Activated CD8-positive, alpha-beta memory T cell treated with anti-CD3 and anti-CD28 coated beads for 24 hours (primary cell): ENCODE data around the gene BNC2.

Experiments
- DNase-seq: peaks from one replicate; pipeline ENCODE4 v3.0.0-alpha.2; 2020

BNC2 gene

DNA sequence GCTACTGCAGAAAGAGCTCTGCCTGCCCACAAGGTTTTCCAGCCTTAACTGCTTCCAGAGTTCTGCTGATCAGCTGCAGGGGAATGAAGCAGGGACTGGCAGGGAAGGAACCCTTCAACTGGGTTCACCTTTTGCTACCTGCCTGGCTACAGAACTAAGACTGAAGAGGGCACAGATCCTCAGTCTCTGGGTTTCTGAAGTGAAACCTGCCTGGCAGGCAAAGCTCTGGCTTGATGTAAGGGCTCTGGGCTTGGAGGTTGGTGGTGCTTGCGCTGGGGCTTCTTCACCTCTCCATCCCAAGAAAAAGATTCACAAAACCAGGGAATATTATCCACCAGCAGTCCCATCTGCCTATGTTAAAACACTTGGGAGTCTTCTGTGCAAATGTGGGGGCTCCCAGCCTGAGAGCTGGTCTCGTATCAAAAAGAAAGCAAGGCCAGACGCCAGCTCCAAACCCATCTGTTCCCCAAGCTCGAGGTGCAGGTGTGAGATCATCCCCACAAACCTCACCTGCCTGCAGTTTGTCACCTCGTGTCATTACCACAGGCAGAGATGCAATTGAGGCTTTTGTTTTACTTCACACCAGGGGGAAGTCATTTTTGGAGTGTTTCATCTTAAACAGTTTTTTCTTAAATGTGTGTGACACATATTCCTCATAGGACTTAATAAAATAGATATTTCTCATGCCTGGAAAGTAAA lies 58.3 kb downstream of the BNC2 start:
- DNase-seq, result no peak

DNA sequence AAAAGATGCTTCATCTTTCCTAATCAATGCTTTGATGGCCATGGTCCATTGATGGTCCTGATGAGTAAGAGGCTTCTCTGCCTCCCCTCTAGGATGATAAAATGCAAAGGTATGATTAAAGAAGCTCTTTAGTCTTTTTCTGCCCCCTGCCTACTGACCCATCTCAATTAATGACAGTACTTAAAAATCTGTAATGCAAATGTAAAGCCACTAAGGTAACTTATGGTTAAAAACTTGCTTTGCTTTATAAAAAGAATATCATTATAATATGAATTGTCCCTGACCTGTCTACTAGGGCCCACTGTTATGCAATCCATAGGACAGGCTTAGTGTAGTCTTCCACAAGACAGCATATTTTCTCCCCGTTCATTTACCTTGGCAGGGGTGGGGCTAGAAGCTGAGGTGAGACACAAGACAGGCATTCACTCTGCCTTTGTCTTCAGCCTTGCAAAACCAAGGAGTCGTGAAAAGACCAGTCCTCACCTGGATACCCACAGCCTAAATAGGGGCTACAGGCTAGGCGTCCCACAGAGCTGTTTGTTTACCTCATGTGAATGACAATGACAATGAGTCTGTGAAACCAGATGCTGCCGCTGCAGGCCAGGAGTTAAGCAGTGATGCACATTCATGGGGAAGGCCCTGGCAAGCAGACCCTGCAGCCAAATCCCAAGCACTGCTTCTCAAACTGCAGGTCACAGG lies 60.4 kb downstream of the BNC2 start:
- no peak for DNase-seq

DNA sequence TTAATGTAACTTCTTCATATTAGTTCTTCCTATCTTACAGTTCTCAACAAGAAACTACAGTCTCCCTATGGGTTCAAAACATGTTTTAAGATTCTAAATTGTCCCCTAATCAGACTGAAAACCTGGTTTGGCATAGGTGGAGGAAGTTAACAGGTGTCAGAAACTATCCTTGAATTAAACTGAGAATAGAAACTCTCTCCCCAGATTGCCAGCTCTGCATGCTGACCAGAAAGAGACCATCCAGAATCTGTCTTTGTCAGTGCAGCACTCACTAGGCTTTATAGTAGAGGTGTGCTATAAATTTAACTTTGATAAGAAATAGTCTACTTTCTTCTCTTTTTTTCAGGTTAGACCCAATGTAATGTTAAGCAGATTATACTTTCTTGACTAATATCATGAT lies 63.8 kb downstream of the BNC2 start:
- DNase-seq, result no peak

DNA sequence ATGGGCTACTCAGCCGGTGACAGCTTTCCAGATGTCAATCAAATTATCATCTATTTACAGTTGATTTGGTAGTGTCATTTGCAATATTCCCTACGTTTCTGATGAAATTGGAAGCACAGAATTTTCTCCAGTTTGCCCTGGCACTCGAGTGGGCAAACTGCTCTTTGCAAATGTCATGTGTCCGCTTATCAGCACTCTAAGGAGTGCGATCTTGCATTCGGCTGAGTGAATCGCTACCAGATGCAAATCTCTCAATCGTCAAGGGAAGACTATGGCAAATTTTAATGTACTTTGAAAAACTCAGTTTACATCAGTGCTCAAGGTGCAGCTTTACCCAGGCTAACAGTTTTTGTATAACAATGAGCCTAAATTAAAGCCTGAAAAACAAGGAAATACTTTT lies 66.8 kb downstream of the BNC2 start:
- DNase-seq, result no peak

GRCh38 chr9:16801871-16802466 lies 68.5 kb downstream of the BNC2 start:
- no peak for DNase-seq

- no peak for DNase-seq
Observed at GRCh38 chr9:16796304-16796825, 74.1 kb downstream of the BNC2 start.

DNA sequence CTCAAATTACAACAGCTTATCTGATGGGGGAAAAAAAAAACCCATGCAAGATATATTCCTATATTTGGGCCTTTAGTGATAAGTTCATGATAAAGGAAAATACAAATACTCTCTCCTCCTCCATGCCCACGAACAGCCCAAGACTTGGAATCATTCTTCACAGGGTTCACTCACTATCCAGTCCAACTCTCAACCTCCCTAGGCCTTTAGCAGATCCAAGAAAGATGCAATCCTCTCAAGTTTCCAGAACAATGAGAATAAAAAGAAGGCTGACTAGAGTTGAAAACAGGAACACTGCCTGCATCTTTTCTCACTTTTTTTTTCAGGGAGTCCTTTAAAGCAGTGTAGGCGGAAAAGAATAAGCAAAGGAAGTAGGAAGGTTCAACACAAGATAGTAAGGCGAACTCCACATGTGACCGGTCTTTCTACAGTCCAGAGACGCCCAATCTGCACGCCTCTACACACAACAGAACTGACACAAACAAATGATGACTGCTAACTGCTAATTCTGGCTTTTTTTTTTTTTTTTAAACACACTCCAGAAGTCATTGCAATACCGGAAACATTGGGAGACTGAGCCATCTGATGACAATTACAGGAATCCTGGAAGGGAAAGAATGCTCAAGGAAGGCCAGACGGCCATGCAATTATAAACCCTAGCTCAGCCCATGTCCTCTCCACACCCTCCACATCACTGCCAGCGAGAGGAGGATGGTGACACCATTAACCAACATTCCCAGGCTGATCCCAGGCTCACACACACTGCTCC lies 75.4 kb downstream of the BNC2 start:
- DNase-seq, result no peak

GRCh38 chr9:16794103-16794502 lies 76.4 kb downstream of the BNC2 start:
- no peak for DNase-seq

DNA sequence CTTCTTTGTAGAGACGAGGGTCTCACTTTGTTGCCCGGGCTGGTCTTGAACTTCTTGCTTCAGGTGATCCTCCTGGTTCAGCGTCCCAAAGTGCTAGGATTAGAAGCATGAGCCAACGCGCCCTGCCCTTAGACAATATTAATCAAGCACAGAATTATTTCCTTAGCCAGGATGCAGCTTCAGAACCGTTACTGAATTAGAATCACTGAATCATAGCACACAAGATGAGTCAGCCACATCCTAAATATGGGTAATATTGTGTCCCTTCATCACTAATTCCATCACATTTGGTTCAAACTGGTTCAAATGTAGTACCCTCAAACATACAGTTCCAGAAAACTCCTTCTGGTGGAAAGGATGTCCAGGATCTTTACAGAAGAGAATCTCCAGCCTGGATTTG lies 82.7 kb downstream of the BNC2 start:
- no peak for DNase-seq

DNA sequence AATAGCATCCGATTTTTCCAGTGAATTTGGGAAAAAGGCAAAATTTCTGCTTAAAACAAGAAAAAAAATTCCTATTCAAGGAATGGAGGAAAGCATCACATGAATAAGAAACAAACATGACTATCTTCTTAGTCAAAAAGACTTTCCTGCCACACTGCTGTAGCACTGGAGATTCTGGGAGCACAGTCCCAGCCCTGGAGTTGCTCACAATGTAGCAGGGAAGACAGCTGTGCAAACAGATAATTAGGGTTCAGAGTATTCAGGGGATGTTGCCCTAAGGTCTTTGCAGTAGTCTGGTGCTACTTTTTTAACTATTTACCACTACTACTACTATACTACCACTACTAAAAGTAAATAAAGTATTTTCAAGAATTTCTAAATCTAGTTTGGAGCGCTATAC lies 86.5 kb downstream of the BNC2 start:
- DNase-seq, result no peak

GRCh38 chr9:16782490-16782889 lies 88.0 kb downstream of the BNC2 start:
- no peak for DNase-seq

DNA sequence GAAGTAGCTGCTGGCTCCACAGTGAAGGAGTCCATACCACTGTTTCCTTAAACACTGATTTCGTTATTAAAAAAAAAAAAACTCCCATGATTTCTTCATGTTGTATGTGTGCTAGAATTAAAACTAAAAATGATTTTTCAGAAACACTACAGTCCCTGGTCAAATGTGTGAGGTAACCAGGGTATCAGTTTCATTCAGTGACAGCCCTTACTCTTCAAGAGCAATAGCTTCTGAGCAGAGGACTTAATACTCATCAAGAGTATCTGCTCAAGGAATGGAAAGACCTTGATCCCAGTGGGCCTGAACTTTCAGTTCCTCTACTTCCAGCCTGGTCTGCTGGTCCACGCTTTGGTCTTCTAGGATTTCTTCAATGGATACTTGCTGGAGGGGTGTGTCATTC lies 95.1 kb downstream of the BNC2 start:
- no peak for DNase-seq

DNA sequence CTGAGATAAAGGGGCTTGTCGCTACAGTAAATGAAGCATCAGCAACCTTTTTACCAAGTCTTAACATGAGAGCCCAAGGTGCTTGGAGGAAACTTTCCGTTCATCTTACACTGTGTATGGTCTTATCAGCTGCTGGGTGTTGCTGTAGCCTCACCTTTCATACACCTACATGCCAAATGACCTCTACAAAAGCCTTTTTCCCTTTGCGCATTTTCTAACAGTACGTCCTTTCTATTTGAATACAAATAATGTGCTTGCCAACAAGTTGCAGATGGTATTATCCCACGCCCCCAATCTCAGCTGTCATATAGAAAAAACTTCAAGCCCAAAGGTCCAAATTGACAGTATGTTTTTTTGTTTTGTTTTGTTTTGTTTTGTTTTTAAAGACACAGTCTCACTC lies 96.9 kb downstream of the BNC2 start:
- no peak for DNase-seq

DNA sequence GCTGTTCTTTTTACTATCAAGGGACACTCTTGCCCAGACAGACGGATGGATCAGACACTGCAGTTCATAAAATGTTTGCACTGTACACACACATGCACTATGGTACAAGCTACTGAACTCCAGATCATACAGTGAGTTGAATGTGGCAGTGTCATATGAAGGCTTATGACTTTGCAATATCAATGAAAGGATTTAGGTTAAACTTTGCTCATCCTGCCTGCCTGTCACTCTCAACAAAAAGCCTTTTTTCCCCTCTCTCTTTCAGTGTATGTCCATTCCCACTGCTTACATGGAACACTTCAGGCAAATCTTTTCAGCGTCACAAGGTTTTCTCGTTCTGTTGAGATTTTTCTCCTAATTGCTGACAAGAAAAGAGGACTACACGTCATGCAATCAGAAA lies 97.4 kb downstream of the BNC2 start:
- DNase-seq, result no peak

GRCh38 chr9:16771356-16771755 lies 99.1 kb downstream of the BNC2 start:
- no peak for DNase-seq

DNA sequence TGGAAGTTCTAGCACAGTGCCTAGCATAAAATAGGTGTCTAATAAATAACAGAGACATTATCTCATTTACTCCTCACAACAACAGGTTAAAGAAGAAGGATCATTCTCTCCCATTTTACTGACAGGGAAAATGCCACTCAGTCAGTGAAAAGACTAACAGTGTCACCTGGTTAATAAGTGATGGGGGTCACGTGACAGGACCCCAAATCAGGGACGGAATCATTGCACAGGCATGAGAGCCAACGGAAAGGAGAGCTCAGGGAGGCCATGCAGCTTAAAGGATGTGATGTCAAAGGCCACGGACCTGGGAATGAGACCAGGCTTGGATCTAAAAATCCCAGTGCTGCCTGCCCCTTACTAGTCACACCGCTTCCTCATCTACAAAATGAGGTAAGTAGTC lies 101.2 kb downstream of the BNC2 start:
- DNase-seq, result no peak

- DNase-seq, result no peak
Observed at GRCh38 chr9:16768816-16769215, 101.7 kb downstream of the BNC2 start.

DNA sequence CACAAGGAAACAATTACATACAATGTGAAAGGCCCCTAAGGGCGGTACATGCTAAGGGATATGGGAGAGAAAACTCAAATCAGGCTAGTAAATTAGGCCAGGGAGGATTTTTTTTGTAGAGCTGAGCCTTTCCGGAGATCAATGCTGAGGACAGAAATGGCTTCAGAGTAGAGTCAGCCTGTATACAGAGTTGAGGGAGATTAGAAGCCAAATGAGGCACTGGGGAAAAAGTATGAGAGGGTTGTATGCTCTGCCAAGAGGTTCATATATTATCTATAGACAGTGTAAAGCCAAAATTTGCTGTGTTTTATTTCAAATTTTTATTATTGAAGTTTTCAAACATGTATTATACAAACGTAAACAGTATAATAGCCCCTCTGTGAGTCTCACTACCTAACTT lies 103.1 kb downstream of the BNC2 start:
- no peak for DNase-seq

GRCh38 chr9:16763946-16764345 lies 106.5 kb downstream of the BNC2 start:
- DNase-seq, result no peak

- DNase-seq, result no peak
Observed at GRCh38 chr9:16755467-16756160, 114.9 kb downstream of the BNC2 start.

GRCh38 chr9:16754662-16755061 lies 115.8 kb downstream of the BNC2 start:
- no peak for DNase-seq

DNA sequence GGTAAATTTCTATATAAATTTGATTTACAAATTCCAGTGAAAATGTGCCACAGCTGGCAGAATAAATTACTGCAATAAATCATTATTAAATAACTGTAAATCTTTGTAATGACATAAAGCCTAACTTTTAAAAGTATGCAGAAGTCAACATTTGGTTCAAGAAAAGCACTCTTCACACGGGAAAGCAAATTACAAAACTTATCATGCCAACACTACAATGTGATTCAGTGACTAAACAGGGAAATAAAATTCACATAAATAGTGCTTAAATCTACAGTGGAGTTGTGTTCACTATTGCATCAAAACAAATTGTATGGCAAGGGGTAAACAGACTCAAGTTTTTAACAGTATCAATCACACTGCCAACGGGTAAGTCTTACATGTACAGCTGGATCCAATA lies 117.2 kb downstream of the BNC2 start:
- DNase-seq, result no peak

- DNase-seq, result no peak
Observed at GRCh38 chr9:16752601-16753000, 117.9 kb downstream of the BNC2 start.
